GM18508 (cell line): ENCODE data around the gene THSD7B.

Source experiments
- ATAC-seq: cut with Tn5 transposase; IDR thresholded peaks from one replicate; pipeline ENCODE4 v1.9.1; 2021; ENCODE audit warnings: moderate number of reproducible peaks; ENCODE audit not compliant: insufficient read depth, unreplicated experiment

The THSD7B gene

GRCh38 chr2:137708311-137708710 is 943.0 kb downstream of the THSD7B start:
- no peak for ATAC-seq

DNA sequence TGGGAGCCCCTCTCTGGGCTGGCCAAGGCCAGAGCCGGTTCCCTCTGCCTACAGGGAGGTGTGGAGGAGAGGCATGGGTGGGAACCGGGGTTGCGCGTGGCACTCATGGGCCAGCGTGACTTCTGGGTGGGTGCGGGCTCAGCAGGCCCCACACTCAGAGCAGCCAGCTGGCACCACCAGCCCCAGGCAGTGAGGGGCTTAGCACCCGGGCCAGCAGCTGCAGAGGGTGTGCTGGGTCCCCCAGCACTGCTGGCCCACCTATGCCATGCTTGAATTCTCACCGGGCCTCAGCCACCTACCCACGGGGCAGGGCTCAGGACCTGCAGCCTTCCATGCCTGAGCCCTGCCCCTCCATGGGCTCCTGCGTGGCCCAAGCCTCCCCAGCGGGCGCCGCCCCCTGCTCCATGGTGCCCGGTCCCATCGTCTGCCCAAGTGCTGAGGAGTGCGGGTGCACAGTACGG is 950.4 kb downstream of the THSD7B start:
- no peak for ATAC-seq

- no peak for ATAC-seq
Measured at GRCh38 chr2:137718786-137719185, 953.4 kb downstream of the THSD7B start.

DNA sequence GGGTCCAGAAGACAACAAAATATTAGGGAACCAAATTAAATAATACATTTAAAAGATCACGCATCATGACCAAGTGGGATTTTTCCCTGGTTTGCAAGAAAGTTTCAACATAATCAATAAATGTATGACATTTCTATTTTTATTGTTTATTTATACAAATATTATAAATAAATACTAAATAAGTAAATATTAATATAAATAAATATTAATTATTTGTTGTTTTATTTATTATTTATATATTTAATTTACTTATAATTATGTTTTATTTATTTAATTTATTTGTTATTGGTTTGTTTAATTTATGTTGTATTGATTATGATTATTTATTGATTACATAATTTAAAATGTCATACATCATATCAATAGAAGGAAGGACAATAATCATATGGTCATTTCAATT is 956.4 kb downstream of the THSD7B start:
- no peak for ATAC-seq

GRCh38 chr2:137724912-137725311 is 959.6 kb downstream of the THSD7B start:
- no peak for ATAC-seq
